ENCODE data around the gene GPN2.

DNA sequence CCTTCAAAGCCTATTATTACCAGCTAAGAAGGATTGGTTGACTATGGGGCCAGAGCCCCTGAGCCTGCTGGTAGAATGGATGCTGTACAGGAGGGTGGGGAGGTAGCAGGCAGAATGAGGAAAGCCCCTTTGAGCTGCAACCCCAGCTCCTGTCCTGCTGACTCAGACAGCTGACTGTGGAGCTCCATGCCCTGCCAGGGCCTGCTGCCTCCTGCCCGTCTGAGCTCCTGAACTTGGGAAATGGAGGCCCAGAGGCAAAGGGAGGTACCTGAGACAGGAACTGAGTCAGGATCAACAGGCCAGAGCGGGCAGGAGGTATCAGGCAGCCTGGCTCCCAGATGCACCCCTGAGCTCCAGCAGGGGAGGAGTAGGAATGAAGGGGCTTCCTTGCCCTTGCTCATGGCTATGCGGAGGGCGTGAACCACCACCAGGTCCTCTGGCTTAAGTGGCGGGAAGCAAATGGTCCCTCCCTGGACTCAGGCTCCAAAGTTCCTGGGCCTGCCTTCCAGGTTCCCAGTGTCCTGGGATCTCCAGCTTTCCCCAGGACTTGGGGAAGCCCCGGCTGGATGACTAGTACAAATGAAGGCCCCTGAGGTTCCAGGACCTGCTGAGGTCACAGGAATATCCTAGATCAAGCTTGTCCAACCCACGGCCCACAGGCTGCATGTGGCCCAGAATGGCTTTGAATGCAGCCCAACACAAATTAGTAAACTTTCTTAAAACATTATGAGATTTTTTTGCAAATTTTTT, 31.0 kb downstream of the GPN2 start:
- TF ChIP-seq, protein P1, sequence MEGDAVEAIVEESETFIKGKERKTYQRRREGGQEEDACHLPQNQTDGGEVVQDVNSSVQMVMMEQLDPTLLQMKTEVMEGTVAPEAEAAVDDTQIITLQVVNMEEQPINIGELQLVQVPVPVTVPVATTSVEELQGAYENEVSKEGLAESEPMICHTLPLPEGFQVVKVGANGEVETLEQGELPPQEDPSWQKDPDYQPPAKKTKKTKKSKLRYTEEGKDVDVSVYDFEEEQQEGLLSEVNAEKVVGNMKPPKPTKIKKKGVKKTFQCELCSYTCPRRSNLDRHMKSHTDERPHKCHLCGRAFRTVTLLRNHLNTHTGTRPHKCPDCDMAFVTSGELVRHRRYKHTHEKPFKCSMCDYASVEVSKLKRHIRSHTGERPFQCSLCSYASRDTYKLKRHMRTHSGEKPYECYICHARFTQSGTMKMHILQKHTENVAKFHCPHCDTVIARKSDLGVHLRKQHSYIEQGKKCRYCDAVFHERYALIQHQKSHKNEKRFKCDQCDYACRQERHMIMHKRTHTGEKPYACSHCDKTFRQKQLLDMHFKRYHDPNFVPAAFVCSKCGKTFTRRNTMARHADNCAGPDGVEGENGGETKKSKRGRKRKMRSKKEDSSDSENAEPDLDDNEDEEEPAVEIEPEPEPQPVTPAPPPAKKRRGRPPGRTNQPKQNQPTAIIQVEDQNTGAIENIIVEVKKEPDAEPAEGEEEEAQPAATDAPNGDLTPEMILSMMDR (IDR thresholded peaks at IDR 0.05 in 4 of 5, conservative IDR thresholded peaks at IDR 0.05 in 1 of 5), result no peak
- no peak for TF ChIP-seq POLR2A (IDR thresholded peaks at IDR 0.05)

Measured in gastrocnemius medialis (tissue), 4 donors.